GM21786 (cell line): Measurements from ENCODE around the gene HOXB3.

ENCODE experiments used
- ATAC-seq: cut with Tn5 transposase; IDR thresholded peaks from one replicate; pipeline ENCODE4 v1.9.1; 2021; ENCODE audit not compliant: unreplicated experiment

The HOXB3 gene

DNA sequence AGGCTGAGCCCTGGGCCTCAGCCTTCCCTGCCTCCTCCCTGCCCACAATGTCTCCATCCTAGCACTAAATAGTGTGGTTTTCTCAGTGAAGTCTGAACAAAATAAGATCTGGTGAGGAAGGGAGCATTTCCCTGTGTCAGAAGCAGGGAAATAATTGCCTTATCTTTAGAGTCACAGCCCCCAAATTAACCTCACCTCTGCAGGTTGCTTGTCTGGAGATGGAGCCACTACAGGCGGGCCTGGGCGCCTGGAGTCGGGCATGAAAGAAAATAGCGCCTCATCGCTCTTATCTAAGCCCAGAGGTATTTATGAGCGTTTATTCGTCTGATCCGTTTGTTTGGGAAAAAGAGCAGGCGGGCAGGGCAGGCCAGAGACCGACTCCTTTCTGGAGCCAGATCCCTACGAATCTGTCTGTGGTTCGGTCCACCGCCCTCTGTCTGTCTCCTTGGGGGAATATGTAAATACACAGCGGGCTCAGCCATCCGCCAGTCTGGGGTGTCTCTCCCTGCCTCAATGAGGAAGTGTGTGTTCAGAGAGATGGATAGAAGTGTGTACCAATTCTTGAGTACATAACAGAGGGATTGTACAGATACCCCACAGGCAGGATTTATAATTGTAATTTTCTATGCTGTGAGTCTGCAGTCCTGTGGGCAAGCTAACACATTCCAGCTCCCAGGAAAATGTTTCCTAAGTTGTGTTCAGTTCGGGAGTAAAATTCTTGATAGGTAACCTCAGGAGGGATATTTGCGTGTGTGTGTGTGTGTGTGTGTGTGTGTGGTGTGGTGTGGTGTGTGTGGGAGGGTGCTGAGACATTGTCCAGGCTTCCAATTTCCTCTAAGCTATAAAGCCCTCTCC is 10.4 kb upstream of the HOXB3 start:
- no peak for ATAC-seq

DNA sequence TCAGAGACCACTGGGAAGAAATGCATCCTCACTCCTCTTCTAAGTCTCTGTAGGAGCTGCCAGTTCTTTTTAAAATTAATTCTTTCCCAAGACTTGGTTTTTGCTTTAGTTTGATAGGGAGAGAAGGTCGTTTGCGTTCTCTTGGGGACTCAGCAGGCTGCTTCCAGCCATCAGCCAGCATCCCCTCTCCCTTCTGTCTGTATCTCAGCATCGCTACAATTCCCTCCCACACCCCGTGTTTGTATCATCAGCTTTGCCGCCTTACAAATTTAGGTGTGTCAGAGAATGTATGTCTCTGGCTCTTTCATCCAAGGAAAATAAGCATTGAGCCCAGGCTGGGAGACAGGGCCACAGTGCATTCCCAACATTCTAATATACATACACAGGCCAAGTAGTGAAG is 9.3 kb upstream of the HOXB3 start:
- no peak for ATAC-seq

DNA sequence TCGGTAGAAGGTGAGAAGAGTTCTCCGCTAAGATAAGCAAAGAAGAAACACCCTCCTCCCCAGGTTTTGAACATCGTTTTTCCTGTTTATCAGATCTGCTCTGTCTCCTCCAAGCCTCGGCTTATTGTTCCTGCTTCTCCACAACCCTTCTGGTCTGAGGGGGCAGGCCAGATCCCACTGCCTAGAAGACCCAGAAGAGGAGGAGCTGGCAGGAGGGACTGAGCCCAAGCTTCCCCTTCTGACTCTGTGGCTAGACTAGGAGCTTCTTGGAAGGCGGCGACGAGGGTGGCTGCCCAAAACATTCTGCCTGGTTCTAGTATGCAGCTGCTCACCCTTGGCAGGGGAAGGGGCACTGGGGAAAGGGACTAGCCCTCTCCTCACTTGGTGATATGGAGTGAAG is 8.7 kb upstream of the HOXB3 start:
- no peak for ATAC-seq

DNA sequence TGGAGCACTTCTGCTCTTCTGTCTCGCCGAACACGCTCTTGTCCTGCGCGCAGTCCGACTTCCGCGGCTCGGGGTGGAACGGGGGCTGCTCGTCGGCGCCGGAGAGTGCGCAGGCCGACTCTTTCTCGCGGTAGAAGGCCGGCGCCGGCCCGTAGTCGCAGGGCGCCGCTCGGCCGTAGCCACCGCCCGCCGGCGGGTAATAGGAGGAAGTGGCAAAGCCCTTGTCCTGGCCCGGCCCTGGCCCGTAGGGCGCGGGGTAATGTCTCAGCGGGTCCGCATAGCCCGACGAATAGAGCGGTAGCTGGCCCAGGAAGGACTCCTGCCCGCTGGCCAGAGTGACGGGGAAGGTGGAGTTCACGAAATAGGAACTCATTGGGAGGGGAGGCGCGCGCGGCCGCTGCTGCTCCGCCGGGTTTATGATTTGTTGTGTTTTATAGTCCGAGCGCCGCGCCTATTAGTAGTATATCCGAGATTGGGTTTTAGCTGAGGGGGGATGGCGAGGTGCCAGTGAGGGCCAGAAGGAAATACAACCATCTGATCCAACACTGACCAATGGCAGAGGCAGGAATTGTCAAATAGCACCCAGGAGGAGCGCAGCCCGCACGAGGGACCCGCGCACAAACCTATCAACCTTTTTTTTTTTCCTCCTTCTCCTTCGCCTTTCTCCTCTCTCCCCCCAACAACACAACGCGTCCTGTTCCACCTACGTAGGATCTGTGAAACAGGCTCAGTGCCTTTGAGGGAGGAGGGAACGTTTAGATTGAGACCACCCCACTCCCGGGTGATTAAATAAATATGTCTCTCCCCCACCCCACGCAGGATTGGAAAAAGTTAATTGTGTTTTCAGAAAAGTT is 8.0 kb upstream of the HOXB3 start:
- ATAC-seq: no peak

DNA sequence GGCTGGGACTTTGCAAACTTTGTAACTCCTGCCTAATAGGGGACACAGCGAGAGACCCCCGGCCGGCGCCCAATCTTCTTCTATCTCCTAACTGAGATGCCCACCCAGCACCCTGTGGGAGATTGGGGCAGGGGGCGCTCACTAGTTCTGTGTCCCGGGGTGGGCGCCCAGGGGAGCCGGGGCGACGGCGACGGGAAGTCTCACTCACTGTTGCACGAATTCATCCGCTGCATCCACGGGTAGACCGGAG is 7.4 kb upstream of the HOXB3 start:
- no peak for ATAC-seq

DNA sequence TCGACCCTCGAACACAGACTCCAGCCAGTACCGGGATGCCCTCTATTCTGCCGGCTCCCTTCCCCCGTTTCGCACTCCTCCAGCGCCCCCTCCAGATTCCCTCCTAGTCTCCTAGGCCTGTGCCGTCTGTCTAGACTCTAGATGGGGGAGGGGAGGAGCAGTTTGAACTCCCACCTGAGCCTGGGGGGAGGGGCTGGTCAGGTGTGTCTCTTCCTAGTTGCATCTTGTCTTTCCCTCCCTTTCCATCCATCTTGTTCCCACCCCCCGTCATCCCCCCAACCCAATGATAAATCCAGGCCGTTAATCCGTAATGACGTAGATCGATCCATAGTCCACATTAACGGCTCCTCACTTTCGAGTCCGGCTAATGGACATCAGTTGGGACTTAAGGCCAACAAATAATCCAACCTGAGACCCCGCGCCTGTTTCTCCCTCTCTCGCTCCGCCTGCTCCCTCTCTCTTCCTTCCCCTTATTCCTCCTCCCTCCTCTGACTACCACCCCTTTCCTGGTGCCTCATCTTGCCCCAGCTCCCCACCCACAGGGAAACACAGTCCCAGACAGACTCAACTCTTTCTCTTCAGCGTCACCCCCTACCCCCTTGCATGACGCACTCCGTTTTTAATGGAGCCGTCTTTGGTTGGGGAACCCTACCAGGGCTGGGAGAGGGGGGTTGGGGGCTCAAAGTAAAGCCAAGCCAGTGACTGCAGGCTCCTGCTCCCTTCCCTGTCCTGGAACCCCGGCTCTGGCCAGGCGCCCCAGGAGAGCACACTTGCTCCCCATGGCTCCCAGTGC is 6.9 kb upstream of the HOXB3 start:
- no peak for ATAC-seq

DNA sequence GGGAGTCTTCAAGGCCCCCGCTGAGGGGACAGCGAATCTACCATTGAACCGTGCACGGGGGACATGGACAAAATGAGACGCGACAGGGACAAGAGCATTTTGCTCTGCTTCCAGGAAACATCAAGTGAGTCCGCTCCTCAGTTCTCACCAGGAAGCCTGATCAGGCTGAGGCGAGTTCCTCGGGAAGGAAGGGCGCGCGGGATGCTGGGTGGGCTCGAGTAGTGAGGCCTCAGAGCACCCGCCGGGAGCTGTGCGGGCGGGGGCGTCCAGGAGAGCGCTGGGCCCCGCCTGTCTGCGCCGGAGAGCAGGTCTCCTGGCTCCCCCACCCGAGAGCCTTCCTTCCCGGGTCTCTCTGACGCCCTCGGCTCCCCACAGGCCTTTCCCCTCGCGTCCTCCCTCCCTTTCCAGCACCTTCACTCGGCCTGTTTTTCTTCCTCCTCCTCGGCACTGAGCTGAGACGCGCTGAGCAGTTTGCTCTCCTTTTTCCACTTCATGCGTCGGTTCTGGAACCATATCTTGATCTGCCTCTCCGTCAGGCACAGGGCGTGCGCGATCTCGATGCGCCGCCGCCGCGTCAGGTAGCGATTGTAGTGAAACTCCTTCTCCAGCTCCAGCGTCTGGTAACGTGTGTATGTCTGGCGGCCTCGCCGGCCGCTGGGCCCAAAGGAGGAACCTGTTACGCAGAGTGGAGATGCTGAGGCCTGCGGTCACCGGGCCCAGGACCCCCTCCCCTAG is 6.1 kb upstream of the HOXB3 start:
- no peak for ATAC-seq

DNA sequence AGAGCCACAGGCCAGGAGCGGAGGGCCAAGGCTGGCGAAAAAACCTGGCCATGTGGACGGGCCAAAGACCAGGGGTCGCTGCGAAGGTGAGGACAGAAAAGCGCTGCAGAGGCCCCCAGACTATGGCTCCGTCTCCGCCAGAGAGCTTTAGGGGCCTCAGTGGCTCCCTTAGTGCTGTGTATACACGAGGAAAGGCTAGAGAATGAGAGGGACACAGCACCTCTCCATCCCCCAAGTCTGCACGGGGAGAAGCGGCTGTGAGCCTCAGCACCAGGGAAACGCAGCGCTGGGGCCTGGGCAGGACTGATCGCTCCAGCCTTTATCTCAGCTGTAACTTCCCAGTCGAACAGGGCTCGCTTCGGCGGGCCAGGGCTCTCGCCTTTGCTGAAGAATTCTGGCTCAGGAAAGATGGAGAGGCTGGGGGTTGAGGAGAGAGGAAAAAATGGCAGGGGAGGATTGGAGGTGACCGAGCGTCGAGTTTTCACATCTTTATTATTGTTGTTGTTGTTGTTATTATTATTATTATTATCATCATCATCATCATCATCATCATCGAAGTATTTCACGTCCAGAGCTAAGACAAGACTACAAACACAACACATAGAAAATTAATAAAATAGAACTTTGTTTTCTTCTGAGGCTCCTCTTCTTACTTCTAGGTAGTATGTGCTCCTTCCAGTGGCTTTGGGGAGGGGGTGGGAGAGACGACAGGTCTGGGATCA is 5.4 kb upstream of the HOXB3 start:
- ATAC-seq: no peak

DNA sequence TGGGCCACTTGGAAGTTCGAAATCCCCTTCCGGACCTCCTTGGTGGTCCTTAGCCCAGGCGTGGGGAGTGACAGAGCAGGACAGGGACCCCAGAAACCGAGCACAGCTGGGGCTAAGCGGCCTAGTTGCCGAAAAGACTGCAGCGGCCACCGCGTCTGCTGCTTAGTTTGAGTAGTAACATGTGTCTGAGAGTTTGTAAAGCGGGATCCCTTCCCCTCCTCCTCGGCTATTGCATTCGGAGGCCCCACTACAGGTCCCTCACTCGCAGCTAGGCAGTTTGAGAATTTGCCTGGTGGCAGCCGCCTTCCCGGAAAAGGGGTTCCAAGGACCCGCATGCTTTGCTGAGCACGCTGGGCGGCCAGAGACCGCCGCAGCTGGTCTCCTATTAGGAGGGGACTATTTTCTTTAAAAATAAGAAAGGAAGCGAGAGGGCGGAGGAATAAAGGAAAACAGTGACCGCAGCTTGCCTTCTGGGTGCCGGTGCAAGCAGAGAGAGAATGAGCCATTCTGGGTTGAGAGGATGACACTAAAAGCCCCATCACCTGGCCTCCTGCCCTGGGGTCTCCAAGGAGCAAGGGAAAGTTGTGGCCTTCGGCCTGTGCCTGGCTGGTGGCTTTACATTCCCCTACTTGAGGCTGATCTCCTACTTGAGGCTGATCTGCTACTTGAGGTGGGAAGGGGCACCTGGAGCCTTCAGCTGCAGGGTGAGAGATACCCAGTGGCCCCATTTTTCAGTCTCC is 4.7 kb upstream of the HOXB3 start:
- no peak for ATAC-seq

DNA sequence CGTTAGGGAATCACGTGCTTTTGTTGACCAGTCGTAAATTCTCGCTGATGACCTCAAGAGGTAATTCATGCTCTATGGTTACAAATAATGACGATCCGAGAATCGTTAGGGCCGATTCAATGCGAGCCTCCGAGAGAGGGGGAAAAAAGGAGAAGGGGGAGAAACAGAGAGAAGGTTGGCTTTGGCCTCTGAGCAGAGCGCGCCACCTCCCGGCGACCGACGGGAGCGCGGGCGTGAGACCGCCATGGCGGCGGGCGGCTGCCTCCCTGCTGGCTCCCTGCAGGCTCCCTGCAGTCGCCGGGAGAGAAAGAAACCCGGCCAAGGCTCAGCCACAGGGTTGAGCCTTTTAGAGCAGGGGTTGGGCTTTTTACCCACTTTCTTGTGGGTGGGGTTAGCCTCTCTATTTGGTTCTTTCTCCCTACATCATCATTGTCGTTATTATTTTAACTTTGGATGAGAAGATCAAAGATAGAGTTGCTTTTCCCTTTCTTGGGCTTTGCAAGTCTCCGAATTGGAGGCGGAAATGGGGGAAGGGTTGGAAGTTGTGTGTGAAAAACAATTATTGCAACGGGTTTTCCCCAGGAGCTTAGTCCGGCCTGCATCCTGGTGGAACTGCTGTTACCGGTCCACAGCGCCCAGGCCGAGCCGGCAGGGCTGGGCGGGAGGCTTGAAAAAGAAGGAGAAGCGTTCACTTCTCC is 3.9 kb upstream of the HOXB3 start:
- ATAC-seq: no peak

DNA sequence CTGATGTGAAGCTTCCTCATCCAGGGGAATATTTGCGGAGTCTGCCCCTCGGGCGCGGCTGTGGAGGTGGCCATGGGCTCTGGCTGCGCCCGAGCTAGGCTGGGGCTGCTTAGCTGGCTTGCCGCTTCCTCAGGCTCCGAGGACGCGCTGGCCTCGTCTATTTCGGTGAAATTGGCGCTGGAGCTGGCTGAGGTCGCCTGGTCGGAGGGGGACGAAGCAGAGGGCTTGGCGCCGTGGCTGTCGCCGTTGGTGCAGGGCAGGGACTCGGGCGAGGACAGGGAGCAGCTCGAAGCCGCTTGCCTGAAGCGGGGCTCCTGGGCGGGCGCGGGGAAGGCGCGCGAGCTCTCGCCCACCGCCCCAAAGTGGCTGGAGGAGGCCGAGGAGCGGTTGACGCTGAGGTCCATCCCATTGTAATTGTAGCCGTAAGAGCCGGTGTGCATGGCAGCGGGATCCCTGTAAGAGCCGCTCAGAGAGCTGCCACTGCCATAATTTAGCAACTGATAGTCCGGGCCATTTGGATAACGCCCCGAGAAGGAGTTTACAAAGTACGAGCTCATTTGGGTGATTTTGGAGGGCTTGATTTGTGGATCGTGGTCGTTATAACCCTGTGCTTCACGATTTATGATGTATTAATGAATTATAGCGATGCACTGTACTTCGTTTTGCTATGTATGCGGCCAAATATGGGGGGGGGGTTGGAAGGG is 3.2 kb upstream of the HOXB3 start, which contains the start of gene HOXB5:
HOXB5 (minus strand) TSS at position 654 of the 704 bp plus-strand sequence; CDS start at position 557, 97 bp downstream.
- no peak for ATAC-seq

DNA sequence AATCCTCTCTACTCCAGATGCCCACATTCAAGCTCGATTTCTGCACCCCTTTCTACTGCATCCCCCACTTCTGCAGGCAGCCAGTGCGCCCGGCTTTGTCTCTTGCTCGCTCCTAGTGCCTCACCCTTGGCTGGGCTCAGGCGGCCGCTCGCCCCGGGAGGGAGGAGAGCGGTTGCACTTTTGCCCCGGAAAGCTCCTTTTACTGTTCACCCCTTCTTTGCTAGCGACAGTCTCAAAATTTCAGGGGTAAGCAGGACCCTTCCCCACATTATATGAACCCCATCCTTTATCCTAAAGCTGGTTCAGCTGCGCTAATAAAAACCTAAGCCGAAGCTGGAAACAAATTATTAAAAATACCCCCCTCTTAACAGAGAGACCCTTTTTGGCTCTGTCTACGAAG is 2.5 kb upstream of the HOXB3 start:
- ATAC-seq: no peak

DNA sequence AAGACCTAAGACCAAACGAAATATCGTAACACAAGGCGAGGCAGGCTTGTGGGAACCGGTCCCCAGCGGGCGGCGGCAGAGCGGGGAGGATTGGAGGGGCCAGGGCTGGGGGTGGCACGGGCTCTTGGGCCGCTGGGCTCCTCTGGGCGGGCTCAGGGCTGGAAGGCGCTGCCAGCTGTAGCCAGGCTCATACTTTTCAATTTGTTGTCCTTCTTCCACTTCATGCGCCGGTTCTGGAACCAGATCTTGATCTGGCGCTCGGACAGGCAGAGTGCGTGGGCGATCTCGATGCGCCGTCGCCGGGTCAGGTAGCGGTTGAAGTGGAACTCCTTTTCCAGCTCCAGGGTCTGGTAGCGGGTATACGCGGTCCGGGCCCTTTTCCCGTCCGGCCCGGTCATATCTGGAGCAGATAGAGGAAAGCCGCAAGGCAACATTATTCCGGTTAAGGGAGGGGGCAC is 2.0 kb upstream of the HOXB3 start:
- no peak for ATAC-seq

DNA sequence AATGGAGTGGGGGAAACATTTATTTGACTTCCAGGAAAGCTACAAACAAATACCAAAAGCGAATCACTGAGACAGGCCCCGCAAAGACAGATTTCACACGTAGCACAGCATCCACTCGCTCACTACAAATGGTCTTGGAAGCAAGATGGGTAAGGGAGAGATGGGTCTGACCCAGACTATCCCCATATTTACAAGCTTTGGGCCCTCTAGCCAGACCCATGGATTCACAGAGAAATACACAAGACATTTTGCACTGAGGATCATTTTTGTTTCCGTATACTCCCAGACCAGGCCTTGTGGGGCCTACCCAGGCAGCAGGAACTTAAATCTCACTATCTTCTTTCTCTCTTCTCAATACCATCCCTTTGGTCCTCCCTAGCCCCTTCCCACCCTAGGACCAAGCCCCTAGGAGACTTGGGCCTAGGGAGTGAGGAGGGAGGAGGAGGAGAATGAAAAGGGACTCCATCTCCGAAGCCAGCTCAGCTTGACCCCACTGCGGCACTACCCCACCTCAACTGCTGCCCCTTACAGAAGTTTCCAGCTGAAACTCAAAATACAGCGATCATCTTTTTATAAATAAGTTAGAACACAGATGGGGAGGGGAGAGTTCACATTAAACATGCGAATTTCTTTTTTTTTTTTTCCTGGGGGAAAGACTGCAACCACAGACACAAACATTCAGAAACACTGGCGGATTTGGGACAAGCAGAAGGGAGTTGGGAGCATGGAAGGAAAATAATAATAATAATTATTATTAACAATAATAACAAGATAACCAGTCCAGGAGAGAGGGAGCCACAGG is 1.4 kb upstream of the HOXB3 start:
- ATAC-seq: no peak

DNA sequence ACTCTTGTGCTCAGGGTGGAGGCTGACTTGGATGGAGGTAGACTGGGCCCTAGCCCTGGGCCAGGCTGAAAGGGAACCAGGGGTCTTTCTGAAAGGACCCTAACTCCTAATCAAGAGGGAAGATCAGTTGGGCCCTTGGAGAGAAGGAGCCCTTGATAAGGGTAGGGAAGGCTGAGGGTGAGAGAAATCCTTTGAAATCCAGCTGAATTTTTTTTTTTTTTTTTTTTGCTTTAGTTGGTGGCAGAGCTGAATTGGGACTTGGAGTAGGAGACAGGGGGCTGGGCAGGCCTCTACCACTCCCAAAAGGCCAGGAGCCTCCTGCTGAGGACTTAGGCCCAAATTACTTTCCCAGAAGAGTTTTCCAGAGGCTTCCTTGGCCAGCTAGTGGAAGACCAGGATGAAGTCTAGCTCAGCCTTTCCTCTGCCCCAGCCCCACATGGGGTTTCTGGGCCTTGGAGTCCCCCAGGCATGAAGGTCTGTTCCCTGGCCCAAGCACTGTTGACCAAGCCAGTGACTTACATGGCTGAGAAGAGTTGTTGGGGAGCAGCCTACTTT is 643 bp upstream of the HOXB3 start:
- no peak for ATAC-seq

DNA sequence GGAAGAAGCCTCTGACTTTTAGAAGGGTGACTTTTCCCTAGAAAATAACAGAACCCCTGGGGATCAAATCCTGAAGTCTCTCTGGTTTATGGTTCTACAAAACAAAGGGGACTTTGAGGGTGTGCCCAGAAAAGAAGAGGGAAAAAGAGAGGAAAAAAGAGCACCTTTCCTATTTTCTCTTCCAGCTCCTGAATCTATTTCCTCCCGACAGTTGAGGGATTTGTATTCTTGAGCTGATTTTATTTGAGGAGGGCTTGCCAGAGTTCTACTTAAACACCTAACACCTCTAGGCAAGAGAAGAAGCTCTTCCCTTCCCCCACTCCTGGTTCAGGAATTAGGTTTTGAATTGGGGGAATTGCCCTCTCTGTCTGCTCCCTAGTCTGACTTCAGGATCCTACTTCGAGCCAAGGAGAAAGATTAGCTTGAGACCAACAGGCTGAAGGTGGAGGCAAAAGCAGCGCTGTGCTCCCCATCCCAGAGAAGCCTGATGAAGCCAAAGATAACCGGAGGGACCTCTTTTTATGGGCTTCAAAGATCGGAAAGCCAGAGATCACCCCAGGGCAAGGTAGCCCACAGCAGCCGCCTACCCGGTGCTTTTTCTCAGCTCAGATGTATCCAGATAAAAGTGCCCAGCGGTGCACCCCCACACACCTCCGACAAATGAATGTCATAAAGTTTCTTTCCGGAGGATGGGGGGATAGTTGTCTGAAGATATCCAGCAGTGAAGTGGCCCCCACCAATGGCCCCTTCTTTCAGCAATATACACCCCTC is 796 bp downstream of the HOXB3 start:
- ATAC-seq: no peak
